ENCODE data around the gene MAGI1.

MAGI1 gene

DNA sequence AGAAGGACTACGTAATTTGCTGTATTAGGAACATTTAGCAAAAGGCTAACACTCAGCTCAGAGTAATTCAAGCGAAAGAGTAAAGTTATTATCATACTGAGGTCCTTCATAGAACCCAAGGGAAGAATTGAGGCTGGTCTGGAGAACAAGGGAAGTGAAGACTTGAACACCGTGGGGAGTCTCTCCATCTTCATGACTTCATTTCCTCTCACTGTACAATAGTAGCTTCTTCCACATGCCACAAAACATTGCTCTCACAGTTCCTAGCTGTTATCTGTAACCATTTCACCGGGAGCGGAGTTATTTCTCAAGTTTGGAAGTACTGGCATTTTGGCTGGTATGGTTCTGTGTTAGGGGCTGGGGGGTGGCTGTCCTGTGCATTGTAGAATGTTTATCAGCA lies 69.7 kb downstream of the MAGI1 start:
- no peak for DNase-seq

DNA sequence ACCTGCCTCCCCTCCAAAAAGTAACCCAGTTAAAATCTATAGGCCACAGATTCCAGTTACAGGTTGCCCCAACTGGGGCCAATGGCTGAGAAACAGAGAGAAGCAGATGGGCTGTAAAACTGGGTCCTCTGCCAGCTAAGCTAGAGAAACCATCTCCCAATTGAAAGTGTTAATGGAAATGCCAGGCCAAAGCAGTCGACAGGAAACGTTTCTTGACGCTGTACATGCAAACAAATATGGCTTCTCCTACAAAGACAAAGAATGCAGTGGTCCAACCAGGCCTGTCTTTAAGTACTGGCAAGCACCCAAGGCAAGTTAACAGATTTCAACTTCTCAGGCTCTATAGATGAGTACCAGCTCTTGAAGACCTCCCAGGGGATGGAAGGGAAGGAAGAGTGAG lies 71.3 kb downstream of the MAGI1 start:
- no peak for DNase-seq

DNA sequence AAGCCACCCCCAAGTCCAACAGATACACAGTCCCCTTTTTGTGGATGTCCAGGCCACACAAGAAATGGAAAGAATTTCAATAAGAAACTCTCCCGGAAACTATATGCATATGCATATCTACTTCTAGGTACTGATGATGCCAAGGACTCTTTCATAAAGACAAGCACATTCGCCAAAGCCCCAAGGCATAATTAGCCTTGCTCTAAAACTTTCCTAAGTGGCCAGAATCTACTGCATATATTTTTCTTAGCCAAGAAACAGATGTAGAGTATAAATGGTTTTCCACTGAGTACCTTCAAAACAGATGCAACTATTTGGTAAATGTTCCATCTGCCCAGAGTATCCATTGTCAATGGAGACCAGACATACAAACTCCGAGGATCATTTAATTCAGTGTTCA lies 73.9 kb downstream of the MAGI1 start:
- DNase-seq = no peak

DNA sequence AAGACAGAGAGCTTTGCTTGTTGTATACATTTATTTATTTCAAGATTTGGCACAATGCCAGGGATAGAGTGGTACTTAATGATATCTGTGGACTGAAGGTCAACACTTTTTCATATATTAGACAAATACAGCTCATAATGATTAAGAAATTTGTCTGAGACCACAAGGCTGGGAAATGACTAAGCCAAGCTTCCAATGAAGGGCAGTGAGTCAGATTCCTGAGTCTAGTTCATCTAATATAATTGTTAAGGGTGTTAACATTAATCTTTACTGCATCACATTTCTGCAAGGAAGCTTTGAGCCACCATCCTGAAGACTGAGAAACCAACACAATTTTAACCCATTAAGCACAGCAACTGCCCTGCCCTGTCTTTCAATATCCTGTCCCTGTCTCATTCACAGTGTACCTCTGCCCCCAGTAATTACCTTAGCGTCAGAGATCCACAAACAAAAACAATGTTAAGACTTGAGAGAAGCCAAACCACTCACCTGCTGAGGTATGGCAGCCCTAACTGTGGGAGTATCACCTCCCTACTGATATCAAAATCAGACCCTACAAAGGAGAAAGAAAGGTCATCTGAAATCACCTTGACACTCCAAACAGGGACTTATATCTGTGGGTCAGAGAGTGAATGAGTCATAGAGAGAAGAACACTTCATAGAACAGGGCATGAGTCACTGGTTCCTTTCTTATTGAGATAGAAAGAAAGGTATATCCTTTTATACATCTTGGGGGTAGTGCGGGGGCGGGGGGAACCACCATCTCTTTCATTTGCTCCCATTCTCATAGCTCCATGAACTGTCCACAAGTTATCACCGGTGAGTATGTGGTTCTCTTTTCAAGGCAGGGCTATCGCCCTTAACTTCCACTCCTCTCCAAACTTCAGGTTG lies 74.7 kb downstream of the MAGI1 start:
- DNase-seq = peak; percentile 95

DNA sequence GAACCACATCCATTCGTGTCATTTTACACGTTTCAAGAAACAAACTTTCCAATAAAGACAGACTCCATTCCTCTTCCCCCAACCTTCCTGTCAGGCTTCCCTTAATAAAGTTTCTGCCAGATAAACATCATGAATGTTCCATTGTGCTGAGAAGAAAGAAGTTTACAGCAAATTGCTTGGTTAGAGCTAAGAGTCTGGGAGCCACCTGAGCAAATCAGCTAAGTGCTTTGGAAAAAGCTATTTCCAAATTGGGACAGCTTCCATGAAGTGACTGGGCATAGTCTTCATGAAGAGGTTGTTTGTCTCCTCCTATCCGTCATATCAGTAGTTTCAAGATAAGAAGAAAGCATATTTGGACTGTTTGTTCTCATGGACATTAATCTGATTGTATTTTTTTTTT lies 77.0 kb downstream of the MAGI1 start:
- no peak for DNase-seq

DNA sequence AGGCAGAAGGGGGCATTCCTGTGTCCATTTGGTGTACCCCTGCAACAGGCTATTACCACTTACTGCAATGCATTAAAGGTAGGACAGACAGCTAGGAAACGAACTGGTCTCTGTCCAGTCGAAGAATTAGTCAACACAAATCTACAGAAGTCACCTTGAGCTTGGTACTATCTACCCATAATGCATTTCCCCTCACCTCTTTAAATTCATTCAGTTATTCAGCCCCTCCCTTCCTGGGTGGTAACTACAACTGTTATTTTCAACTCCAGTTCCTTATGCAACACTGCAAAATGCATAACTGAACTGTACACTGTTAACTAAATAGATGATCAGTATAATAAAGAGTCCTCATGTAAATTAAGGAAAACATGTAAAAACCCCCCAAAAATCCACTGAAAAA lies 77.6 kb downstream of the MAGI1 start:
- DNase-seq = no peak

DNA sequence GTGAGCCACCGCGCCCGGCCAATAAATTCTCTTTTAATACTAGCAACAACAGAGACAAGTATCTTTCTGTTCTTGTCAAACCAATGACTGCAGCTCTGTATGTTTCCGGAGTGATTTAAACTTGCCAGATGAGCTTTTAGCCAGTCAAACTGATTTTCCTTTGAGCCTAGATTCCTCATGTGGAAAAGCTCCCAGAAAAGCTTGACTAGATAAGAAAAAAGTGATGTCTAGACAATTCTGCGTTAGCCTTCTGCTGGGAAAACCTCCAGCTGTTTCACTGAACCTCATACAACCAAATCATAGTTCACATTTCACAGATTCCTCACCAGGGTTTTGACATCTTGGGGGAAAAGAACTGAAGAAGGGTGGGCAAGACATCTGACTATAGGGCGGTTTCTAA lies 78.6 kb downstream of the MAGI1 start:
- DNase-seq = peak; percentile 87

DNA sequence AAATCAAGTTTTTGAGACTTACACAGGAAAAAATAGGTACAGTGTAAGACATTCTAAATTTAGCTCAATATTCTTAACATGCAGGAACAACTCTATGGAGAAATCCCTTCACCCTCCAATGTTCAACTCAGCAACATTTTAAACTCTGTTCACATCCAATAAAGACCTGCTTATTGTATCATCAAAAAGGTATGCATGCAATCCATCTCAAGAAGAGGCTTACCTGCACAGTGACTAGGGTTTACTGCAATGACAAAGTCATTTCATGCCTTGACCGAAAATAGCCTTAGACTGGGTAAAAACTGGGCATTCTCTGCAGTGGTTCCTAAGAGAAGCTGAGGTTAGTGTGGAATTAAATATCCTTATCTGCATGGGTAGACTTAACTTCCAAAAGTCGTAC lies 80.5 kb downstream of the MAGI1 start:
- no peak for DNase-seq

DNA sequence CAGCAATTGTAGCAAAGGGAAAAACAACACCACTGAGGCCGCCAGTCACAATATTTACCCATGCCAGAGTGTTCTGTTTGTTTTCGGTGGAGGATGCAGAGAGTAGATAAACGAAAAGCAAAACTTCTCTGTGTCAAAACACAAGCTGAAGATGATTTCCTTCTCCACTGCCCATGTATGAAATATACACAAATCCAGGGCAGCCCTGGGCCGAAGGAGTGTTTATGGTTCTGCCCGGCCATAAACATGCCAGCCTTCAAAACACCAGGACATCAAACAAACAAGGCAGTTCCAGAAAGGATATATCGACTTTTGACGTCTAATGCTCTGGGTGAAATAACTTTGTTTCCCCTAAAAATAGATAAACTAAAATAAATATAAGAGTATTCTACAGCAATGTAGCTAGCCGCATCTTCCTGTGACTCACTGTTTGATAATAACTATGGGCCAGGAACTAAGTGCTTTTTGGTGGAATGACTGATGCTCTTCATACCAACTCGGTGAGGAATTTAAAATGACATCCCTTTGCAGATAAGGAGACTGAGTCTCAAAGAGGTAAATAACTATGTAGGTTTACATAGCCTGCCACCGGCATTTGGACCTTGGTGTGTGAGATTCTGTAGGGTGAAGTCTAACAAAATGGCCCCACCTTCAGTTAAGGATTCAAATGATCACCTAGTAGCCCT lies 82.8 kb downstream of the MAGI1 start:
- peak; percentile 69 for DNase-seq

DNA sequence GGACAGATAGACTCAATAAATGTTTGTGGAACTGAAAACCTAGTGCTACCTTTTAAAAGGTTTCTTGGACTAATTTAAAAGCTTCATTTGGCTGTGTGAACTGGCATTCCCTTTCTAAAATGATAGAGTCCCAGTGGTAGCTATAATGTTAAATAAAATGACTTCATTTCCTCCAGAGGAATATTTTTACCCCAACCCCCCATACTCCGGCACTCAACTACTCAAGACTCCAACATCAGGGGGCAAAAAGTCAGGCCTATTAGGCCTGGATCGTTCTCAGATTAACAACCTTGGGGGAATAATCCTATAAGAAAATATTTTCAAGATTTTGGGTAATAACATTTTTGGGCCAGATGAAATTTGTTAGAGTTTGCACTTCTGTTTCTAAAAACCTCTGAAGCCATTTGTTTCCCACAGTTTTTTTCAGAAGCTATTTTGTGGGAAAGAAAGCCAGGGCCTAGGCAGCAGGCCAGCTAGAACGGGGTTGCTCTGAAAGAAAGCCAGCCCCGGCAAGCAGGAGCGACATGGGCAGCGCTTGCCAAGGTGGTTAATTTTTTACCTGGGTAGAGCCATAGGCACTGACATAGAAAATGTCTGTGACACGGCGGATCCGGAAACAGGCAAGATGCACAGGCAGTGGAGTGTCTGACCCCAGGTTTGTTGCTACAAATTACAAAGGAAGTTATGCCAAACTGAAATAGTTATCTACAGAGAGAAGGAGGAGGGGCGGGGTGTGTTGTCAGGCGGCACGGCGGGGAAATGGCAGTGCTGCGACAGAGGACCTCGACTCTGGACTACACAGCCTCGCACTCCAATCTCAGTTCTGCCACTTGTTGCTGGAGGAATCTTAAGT lies 84.6 kb downstream of the MAGI1 start:
- peak; percentile 41 for DNase-seq

DNA sequence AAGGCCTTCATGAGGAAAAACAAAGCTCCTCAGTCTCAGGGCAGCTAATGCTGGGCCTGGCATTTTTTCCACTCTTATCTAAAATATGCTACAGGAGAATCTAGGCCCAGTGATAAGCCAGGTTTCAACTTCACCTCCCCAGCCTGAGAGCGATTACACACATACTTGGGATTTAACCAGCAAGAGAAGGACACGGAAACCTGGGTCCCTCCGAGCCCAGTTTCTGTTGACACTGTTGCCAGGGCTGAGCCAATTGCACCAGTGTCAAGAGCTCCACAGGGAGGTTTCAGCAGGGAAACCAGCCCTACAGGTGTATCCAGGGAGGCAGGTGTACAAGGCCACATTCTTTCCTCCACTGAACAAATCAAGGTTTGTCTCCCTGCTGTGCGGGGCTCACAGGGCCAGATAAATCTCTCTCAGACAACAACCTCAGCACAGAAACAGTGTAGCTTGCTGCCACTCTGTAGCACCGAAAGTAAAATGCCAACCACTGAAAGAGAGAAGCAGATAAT lies 85.4 kb downstream of the MAGI1 start:
- no peak for DNase-seq

DNA sequence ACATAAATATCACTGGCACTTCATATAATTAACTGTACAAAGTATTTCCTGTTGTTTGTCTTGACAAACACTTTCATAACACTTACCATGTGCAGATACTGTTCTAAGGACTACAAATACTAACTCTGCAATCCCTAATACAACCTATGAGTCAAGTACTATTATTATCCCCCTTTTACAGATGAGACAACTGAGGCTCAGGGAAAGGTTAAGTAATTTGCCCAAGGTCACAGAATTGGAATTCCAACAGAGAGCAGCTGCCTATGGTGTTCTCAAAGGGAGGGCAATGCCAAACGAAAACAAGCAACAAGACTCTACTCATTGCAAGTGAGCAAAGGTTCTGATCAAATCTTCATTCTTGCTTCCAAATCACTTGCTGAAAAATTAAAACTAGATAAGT lies 85.9 kb downstream of the MAGI1 start:
- DNase-seq = no peak

DNA sequence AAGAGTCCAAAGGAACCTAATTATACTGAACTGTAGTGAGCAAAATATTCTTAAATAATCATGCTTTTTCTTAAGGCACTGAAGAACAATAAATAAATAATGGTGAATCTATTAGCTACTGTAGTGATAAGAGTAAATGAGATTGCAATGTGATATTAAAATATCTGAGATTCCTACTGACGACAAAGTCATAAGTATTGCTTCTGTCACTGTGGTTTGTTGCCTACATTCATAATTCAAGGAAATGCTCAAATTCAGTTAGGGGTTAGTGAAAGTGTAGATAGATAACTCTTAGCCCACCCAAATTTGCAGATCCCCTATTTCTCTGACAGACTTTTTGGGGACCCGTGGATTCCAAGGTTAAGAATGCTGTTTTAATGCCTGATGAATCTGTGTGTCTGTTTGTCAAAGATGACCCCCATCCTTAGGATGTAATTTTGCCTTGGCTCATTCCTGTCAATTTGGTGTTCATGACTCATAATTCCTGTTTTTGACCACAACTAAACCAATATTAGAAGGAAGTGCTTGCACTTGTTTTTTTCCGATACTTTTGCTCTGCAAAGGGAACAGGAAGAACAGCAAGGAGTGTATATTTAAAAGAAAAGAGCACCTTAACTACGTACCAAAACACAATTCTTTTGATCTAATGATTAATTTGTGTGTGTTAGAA lies 86.7 kb downstream of the MAGI1 start:
- peak; percentile 52 for DNase-seq

DNA sequence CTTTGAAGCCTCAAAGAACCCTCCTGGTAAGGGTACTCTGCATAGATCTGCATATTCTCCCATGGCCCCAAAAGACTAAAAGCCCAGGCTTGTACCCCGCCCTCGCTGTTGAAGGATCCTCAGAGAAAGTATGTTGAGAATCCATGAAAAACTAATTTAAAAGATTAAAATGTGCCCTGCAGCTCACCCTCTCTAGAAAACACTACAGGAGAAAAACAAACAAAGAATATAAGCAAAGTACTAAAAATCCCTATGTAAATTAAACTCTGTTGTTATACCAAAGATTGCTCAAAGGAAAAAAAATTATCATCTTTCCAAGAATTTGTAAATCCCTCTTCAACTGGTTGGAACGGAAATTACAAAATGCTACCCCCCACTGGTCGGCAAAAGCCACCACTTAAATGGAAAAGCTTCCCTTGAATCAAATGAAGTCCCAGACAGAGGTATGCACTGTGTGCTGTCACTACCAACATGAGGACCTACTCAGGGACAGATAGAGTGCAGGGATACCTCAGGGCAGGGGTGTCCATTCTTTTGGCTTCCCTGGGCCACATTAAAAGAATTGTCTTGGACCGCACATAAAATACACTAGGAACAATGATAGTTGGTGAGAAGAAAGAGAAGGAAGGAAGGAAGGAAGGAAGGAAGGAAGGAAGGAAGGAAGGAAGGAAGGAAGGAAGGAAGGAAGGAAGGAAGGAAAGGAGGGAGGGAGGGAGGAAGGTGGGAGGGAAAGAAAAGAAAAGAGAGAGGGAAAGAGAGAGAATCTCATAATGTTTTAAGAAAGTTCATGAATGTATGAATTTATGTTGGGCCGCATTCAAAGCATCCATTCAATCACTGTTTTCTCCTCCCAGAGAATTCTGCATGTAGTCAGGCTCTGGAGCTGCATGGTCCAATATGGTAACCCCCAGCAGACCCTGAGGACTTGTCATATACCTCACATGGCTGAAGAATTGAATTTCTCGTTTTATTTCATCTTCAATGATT lies 88.1 kb downstream of the MAGI1 start:
- DNase-seq = no peak

DNA sequence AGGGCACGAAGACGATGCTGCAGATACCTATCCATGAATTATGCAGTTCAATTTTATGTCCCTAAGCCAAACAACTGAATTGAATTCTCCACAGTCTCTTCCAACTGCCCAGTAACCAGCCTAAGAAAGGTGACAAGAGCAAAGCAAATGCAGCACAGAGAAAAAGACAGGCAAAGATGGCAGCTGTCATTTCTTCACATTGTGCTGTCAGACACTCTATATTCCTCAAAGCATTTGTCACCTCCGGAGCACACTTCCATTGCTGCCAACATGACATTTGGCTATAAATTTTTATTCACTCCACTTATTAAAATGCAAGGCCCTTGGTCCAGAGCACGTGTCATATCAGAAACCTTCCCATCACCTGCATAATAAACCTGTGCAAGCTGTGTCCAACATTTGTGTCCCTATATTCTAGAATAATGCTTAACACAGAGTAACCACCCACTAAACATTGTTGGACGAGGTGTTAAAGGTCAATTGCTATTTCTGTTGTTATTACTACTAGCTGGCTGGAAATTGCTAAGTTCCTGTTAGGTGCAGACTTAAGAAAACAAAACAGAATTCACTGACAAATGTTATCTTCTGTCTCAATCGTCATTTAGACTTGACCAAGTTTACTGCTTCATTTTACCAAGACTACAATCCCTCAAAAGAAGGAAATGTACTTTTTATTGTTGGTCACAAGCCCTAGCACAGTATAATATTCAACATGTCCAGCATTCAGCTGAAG lies 89.7 kb downstream of the MAGI1 start:
- DNase-seq = no peak

DNA sequence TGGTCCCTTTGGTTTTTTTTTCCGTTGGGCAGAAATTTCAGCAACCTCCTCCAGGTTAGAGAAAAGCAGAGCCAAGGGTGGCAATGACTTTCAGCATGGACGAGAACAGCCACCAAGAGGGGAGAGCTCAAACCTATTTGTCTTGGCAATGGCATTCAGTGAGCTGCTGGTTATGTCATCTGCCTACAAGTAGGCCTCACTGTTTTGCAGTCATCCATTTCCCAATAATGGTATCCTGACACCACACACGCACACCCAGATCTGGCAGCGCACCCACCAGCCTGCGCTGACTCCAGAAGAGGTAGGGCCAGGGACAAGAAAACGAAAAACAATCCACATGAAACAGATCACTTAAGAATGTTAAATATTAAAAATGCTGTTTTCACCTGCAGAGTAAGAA lies 92.3 kb downstream of the MAGI1 start:
- DNase-seq = peak; percentile 40

DNA sequence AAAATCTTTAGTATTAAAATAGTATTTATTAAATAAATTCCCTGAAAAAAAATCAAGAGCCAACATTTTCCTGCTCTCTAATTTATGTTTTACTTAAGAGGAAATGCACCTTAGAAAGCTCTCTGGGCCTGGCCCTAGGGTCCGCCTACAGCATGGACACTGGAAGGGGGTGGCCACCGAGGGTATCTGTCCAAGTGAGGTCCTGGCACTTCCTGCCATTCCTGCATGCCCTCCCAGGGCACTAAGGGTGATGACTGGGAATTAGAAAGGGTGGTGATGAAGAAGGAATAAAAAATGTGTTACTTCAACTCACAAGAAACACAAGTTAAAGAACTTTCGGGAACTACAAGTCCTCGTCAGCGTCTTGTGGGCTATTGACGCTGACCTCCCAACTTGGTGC lies 92.8 kb downstream of the MAGI1 start:
- no peak for DNase-seq

DNA sequence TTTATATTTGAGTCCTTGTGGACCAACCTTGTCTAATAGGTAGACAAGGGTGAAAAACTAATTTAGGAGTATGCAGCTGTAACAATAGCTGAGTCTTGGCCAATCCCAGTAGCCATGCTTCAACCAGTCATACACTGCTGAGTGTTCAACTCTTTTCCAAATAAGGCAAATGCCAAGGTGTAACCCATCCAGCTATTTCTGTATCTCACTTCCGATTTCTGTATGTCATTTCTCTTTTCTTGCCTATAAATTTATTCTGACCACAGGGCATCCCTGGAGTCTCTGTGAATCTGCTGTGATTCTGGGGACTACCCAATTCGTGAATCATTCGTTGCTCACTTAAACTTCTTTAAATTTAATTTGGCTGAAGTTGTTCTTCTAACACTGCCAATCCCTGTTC lies 93.2 kb downstream of the MAGI1 start:
- peak; percentile 78 for DNase-seq

DNA sequence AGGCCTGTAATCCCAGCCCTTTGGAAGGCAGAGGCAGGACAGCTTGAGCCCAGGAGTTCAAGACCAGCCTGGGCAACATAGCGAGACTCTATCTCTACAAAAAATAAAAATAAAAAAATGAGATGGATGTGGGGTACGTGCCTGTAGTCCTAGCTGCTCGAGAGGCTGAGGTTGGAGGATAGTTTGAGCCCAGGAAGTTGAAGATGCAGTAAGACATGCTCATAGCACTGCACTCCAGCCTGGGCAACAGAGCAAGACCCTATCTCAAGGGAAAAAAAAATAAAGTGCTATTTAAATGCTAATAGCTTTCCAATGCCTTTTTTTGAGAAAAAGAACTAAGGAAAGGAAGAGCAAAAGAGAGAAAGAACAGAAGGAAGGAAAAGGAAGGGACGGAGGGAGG lies 94.5 kb downstream of the MAGI1 start:
- no peak for DNase-seq

DNA sequence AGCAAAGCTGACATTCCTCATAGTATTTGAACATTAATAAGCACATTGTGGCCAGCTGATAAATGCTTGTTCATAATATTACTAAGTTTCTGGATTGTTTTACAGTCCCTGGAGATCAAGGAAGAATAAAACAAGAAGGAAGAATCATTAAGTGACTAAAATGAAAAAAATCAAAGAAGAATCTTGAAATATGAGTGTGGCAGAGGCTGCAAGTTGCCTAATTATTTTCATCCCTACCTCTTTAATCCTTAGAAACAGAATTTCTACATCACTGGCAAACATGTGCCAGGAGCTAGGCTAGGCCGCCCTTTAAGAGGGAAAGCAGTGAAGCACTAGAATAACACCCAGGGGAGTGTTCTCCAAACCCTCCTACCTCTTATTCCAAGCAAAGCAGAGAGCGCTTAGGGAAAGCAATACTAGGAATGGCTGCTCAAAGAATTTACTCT lies 98.9 kb downstream of the MAGI1 start:
- DNase-seq = peak; percentile 63

DNA sequence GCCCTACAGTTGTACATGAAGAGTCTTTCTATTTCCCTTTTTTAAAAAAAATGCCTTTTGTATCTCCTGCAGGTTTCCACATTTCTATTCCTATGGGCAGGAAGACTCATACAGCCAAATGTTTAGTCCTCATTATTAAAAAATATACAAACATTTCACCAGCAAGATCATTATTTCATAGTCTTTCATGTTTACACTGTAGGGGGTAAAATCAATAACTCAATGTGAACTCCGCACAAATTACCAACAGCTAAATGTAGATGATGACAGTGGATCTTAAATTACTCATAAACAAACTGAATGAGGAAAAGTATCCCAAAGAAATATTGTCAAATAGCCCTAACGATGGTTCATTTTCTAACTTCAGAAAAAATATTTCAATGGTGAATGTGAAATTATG lies 99.5 kb downstream of the MAGI1 start:
- DNase-seq = no peak

Measured in fibroblast of upper back skin (primary cell).